B cell (primary cell): ENCODE results near the gene MRPS27. TPM values are rescaled to one million over a fixed set of nuclear protein-coding genes. Genes with fewer than 3 reads are reported as not detected.
A peak's percentile ranks its signal among the peaks of the same experiment; 100 is the strongest.

Experiments used
- ATAC-seq: fragments of 200-7000 bp; cut with Tn5 transposase; one replicate; pipeline ENCODE4 v1.10.0; 2021; ENCODE audit warnings: low read depth, mild to moderate bottlenecking, moderate number of reproducible peaks, moderate library complexity
- CTCF ChIA-PET: fragments of 350-600 bp; sonication (Branson Sonifier 250); formaldehyde crosslinking; loops from one replicate; lab custom pipeline; 2021; ENCODE audit warnings: antibody characterized with exemption, inconsistent platforms; lab: Charles Lee
- POLR2A ChIA-PET: fragments of 350-600 bp; sonication (Branson Sonifier 250); formaldehyde crosslinking; loops from one replicate; lab custom pipeline; 2021; ENCODE audit warnings: antibody characterized with exemption; lab: Charles Lee
- DNase-seq: peaks from one replicate; pipeline ENCODE4 v3.0.0; 2013
- H2AFZ ChIP-seq: 2 replicates; pipeline ENCODE4 v1.6.1; 2012; ENCODE audit warnings: mild to moderate bottlenecking, low read depth, low read length; ENCODE audit not compliant: insufficient read depth, poor library complexity, severe bottlenecking
- H3K27ac ChIP-seq, 2 donors: 1 replicate in 1 of 2; 2 replicates in 1 of 2; pipeline ENCODE4 v1.5.1; 2012 to 2013; ENCODE audit warnings: low read length in 2 of 2, mild to moderate bottlenecking in 2 of 2, moderate library complexity in 1 of 2
- H3K27me3 ChIP-seq, 4 experiments: fragments of 200-600 bp in 1 of 4; sonication (generic) in 1 of 4; replicated peaks in 1 of 4; 1 replicate in 2 of 4; 2 replicates in 2 of 4; pipeline versions ENCODE4 v1.6.1 to v1.7.0; 2013 to 2016; ENCODE audit warnings: low read length in 3 of 4, mild to moderate bottlenecking in 2 of 4, mixed read lengths in 1 of 4, moderate library complexity in 1 of 4; ENCODE audit not compliant: insufficient read depth in 4 of 4, control insufficient read depth in 3 of 4; ENCODE audit errors: control extremely low read depth in 1 of 4
- H3K36me3 ChIP-seq, 2 experiments: replicated peaks in 1 of 2; 1 replicate in 1 of 2; 2 replicates in 1 of 2; pipeline versions ENCODE4 v1.6.1 to v1.7.1; 2013; ENCODE audit warnings: low read length in 1 of 2; ENCODE audit not compliant: insufficient read depth in 2 of 2, control insufficient read depth in 1 of 2; ENCODE audit errors: control extremely low read depth in 1 of 2, extremely low read depth in 1 of 2
- H3K4me1 ChIP-seq, 2 donors: fragments of 200-600 bp in 1 of 2; sonication (generic) in 1 of 2; 1 replicate in 1 of 2; 2 replicates in 1 of 2; pipeline versions ENCODE4 v1.5.1 to v1.6.1; 2013 to 2017; ENCODE audit warnings: low read length in 2 of 2; ENCODE audit not compliant: control insufficient read depth in 2 of 2, insufficient read depth in 2 of 2
- H3K4me2 ChIP-seq: replicated peaks from 2 replicates; pipeline ENCODE3; 2012; ENCODE audit warnings: mild to moderate bottlenecking, low read depth, low read length; ENCODE audit not compliant: poor library complexity, severe bottlenecking
- H3K4me3 ChIP-seq, 5 experiments: fragments of 200-600 bp in 1 of 5; sonication (generic) in 1 of 5; 1 replicate in 3 of 5; 2 replicates in 2 of 5; pipeline versions ENCODE4 v1.5.1 to v1.7.0; 2011 to 2016; ENCODE audit warnings: low read length in 4 of 5, mild to moderate bottlenecking in 4 of 5, low read depth in 2 of 5, control low read depth in 1 of 5, moderate library complexity in 1 of 5; ENCODE audit not compliant: insufficient read depth in 1 of 5; ENCODE audit errors: control extremely low read depth in 1 of 5, extremely low read depth in 1 of 5
- H3K79me2 ChIP-seq: fragments of 200-600 bp; sonication (generic); one replicate; pipeline ENCODE4 v1.6.0; 2016; ENCODE audit warnings: low read length; ENCODE audit not compliant: control insufficient read depth, insufficient read depth
- H3K9ac ChIP-seq: fragments of 200-600 bp; sonication (generic); 2 replicates; pipeline ENCODE4 v1.6.1; 2017; ENCODE audit warnings: mild to moderate bottlenecking, low read length, moderate library complexity
- H3K9me3 ChIP-seq, 3 donors: one replicate each; pipeline versions ENCODE4 v1.6.1 to v1.7.1; 2013; ENCODE audit warnings: low read length in 2 of 3; ENCODE audit not compliant: control insufficient read depth in 2 of 3, insufficient read depth in 1 of 3; ENCODE audit errors: control extremely low read depth in 1 of 3
- H4K20me1 ChIP-seq: 2 replicates; pipeline ENCODE4 v1.6.0; 2012; ENCODE audit warnings: mild to moderate bottlenecking, low read length; ENCODE audit not compliant: insufficient read depth, control insufficient read depth, poor library complexity, severe bottlenecking
- H3K27ac Mint-ChIP-seq: one replicate; pipeline ENCODE4 v1.8.0; 2021; ENCODE audit warnings: mixed read lengths
- H3K27me3 Mint-ChIP-seq: one replicate; pipeline ENCODE4 v1.8.0; 2021; ENCODE audit warnings: mixed read lengths
- H3K4me1 Mint-ChIP-seq: one replicate; pipeline ENCODE4 v1.8.0; 2021; ENCODE audit warnings: mixed read lengths
- H3K4me3 Mint-ChIP-seq: one replicate; pipeline ENCODE4 v1.8.0; 2021; ENCODE audit warnings: mixed read lengths
- H3K9me3 Mint-ChIP-seq: one replicate; pipeline ENCODE4 v1.8.0; 2022; ENCODE audit warnings: mixed read lengths; ENCODE audit not compliant: insufficient read depth
- CTCF ChIP-seq: fragments of 200-600 bp; IDR thresholded peaks from one replicate; pipeline ENCODE4 v1.8.0; 2022; ENCODE audit warnings: antibody characterized with exemption, mild to moderate bottlenecking
- EZH2 ChIP-seq: IDR thresholded peaks from 2 replicates; pipeline ENCODE4 v1.6.1; 2012; ENCODE audit warnings: borderline replicate concordance, low read depth, mild to moderate bottlenecking, moderate library complexity, low read length; ENCODE audit not compliant: insufficient read depth, poor library complexity, severe bottlenecking
- WGBS: methylation state at CpG from one replicate; pipeline ENCODE4 v1.1.5; 2013; ENCODE audit warnings: missing lambda C conversion rate; ENCODE audit not compliant: insufficient coverage; 5-methylcytosine and 5-hydroxymethylcytosine counted together
- intact Hi-C: fragments of 100-400 bp; cut with micrococcal nuclease; formaldehyde crosslinking; loops from one replicate; pipeline ENCODE4 v1.10.0; 2022
- polyA plus RNA-seq: library from polyadenylated mRNA; depleted of rRNA; stranded (reverse); fragments of >200 nt; gene quantifications from 2 replicates; pipeline ENCODE4 v1.2.3, GENCODE V29; 2012
- total RNA-seq, 2 donors: library from RNA; stranded (reverse); fragments of 120-200 nt in 1 of 2; gene quantifications; 1 replicate in 1 of 2; 2 replicates in 1 of 2; pipeline versions ENCODE4 v1.2.3 to v1.2.4, GENCODE V29; 2013 to 2022

Gene MRPS27
- total and polyA plus RNA-seq, 2 donors (not counting 1 experiment from before 2014, with no cell fraction given), result 33.4 to 58.3 TPM

GRCh38 chr5:72291601-72292000 is 28.4 kb downstream of the MRPS27 start:
- no peaks in the 10 kb centered on the region for H3K27me3 Mint-ChIP-seq
- Histone ChIP-seq H3K9me3 (no peaks in the 10 kb centered on the region), H3K4me2 (no peak overlapping the region), H3K27ac (peak overlapping the region in 1 of 2 donors; percentile 76), H2AFZ (no peak overlapping the region), H3K4me3 (no peak overlapping the region), H3K9ac (no peak overlapping the region), H3K27me3 (no peaks in the 10 kb centered on the region), H3K79me2 (peaks cover 19% of the 10 kb centered on the region), H3K4me1 (peaks cover 45 to 50% of the 10 kb centered on the region in 2 donors), H3K36me3 (peaks cover 7 to 13% of the 10 kb centered on the region in 2 experiments), H4K20me1 (no peaks in the 10 kb centered on the region)
- H3K4me3 Mint-ChIP-seq, result no peak overlapping the region
- no peak overlapping the region for H3K27ac Mint-ChIP-seq
- ChIA-PET POLR2A (no interaction called here), CTCF (interaction anchor here (2.3 kb wide), 1 partner anchor 14 kb away, joined by 7 read pairs; no protein-coding TSS in a partner anchor)
- no peak for TF ChIP-seq EZH2
- TF ChIP-seq CTCF, result no peak
- DNase-seq, result no peak
- no peaks in the 10 kb centered on the region for H3K9me3 Mint-ChIP-seq
- intact Hi-C loops, result no loop called here
- 100% methylated on average over 1 of the region's 3 CpGs for WGBS
- ATAC-seq, result no peak
- peaks cover 66% of the 10 kb centered on the region for H3K4me1 Mint-ChIP-seq

- Histone ChIP-seq H3K4me3 (no peak overlapping the region), H3K4me2 (no peak overlapping the region), H3K9me3 (no peaks in the 10 kb centered on the region), H3K4me1 (peaks cover 41% of the 10 kb centered on the region in 2 donors), H3K9ac (no peak overlapping the region), H3K79me2 (peaks cover 9% of the 10 kb centered on the region), H3K27ac (peak overlapping the region; percentile 48 to 76), H2AFZ (no peak overlapping the region), H3K27me3 (no peaks in the 10 kb centered on the region), H4K20me1 (no peaks in the 10 kb centered on the region), H3K36me3 (peaks cover 5 to 13% of the 10 kb centered on the region in 2 experiments)
- Mint-ChIP-seq H3K9me3 (no peaks in the 10 kb centered on the region), H3K27me3 (no peaks in the 10 kb centered on the region), H3K4me1 (peaks cover 64% of the 10 kb centered on the region), H3K27ac (peak overlapping the region; percentile 73), H3K4me3 (peak overlapping the region; percentile 53)
- ChIA-PET POLR2A (no interaction called here), CTCF (interaction anchor here (1.0 to 1.4 kb wide), 2 partner anchors 14 to 18 kb away, joined by 3 read pairs; no protein-coding TSS in a partner anchor)
- no CpG with 5 or more reads among the region's 6 CpGs for WGBS
- intact Hi-C loops, result no loop called here
- ATAC-seq (peak; percentile 70), DNase-seq (peak; percentile 47)
- TF ChIP-seq EZH2, result no peak
- no peak for TF ChIP-seq CTCF
These were observed 29.5 kb downstream of the MRPS27 start for GRCh38 chr5:72290356-72291133.
